HCT116 (cell line): ENCODE measurements around the gene RCAN2. TPM values are rescaled to one million over a fixed set of nuclear protein-coding genes. Genes with fewer than 3 reads are reported as not detected.

Experiments used
- ATAC-seq: fragments of 200-7000 bp; cut with Tn5 transposase; 2 replicates; pipeline ENCODE4 v1.9.1; 2020; ENCODE audit warnings: mild to moderate bottlenecking, moderate library complexity
- BruUV-seq: library from RNA; stranded (reverse); fragments of 400-500 nt; replicated peaks from 2 replicates; lab custom pipeline; 2021; lab: Mats Ljungman, UMichigan
- CTCF ChIA-PET: fragments of 300-600 bp; sonication (Branson Sonifier 250); formaldehyde crosslinking; loops from one replicate; lab custom pipeline; 2021; ENCODE audit warnings: antibody characterized with exemption; lab: Charles Lee
- POLR2A ChIA-PET: fragments of 300-600, 350-600 bp; sonication (Branson Sonifier 250); formaldehyde crosslinking; loops from one replicate; lab custom pipeline; 2021; ENCODE audit warnings: antibody characterized with exemption; lab: Charles Lee
- RAD21 ChIA-PET, 2 experiments: fragments of 300-600 bp; sonication (Branson Sonifier 250); formaldehyde crosslinking; loops; one replicate each; lab custom pipeline; 2023; ENCODE audit warnings: low total read pairs in 2 of 2; ENCODE audit not compliant: uncharacterized antibody in 2 of 2, unreplicated experiment in 2 of 2, low non-redundant PET in 1 of 2; lab: Charles Lee
- DNase-seq: peaks from one replicate; pipeline ENCODE4 v3.0.0-alpha.2; 2010; ENCODE audit warnings: low read depth, low spot score
- H2AFZ ChIP-seq: fragments of 200-600 bp; shearing (Covaris generic), sonication (generic); 2 replicates; pipeline ENCODE4 v1.6.1; 2017; ENCODE audit warnings: low read depth, mixed run types, mixed read lengths, antibody characterized with exemption, low read length; ENCODE audit not compliant: poor library complexity, severe bottlenecking
- H3K27ac ChIP-seq: 2 replicates; pipeline ENCODE4 v1.5.1; 2012; ENCODE audit warnings: low read depth, low read length
- H3K27me3 ChIP-seq: fragments of 200-600 bp; sonication (generic); 2 replicates; pipeline ENCODE4 v1.6.1; 2016; ENCODE audit warnings: mixed run types, low read length, mixed read lengths; ENCODE audit not compliant: insufficient read depth
- H3K36me3 ChIP-seq, 2 experiments: fragments of 200-500 bp in 1 of 2; fragments of 200-600 bp in 1 of 2; sonication (Bioruptor generic) in 1 of 2; sonication (generic) in 1 of 2; 2 replicates each; pipeline versions ENCODE4 v1.5.1 to v1.6.1; 2014 to 2016; ENCODE audit warnings: low read length in 2 of 2, inconsistent platforms in 1 of 2, mixed read lengths in 1 of 2, mixed run types in 1 of 2; ENCODE audit not compliant: insufficient read depth in 2 of 2, control insufficient read depth in 1 of 2
- H3K4me1 ChIP-seq, 2 experiments: fragments of 200-600 bp in 1 of 2; sonication (generic) in 1 of 2; 2 replicates each; pipeline versions ENCODE4 v1.5.1 to v1.6.1; 2012 to 2017; ENCODE audit warnings: low read length in 2 of 2, inconsistent platforms in 1 of 2, mild to moderate bottlenecking in 1 of 2, mixed read lengths in 1 of 2, mixed run types in 1 of 2, moderate library complexity in 1 of 2; ENCODE audit not compliant: insufficient read depth in 2 of 2, control insufficient read depth in 1 of 2
- H3K4me2 ChIP-seq: fragments of 200-600 bp; sonication (generic); 2 replicates; pipeline ENCODE4 v1.6.1; 2017; ENCODE audit warnings: mixed run types, low read length, mixed read lengths
- H3K4me3 ChIP-seq, 2 experiments: fragments of 200-600 bp in 1 of 2; sonication (generic) in 1 of 2; replicated peaks in 1 of 2; 2 replicates each; pipeline ENCODE4 v1.5.1; 2011 to 2016; ENCODE audit warnings: low read length in 2 of 2, control low read depth in 1 of 2, low read depth in 1 of 2, mild to moderate bottlenecking in 1 of 2, mixed read lengths in 1 of 2, mixed run types in 1 of 2
- H3K79me2 ChIP-seq: fragments of 200-600 bp; sonication (generic); 2 replicates; pipeline ENCODE4 v1.6.1; 2017; ENCODE audit warnings: mild to moderate bottlenecking, mixed run types, low read length, moderate library complexity, mixed read lengths; ENCODE audit not compliant: insufficient read depth
- H3K9ac ChIP-seq: fragments of 200-600 bp; sonication (generic); 2 replicates; pipeline ENCODE4 v1.6.1; 2016; ENCODE audit warnings: low read length, mixed read lengths
- H3K9me2 ChIP-seq: fragments of 200-600 bp; sonication (generic), shearing (Covaris generic); 2 replicates; pipeline ENCODE4 v1.6.1; 2017; ENCODE audit warnings: mixed run types, mild to moderate bottlenecking, moderate library complexity; ENCODE audit not compliant: insufficient read depth
- H3K9me3 ChIP-seq, 2 experiments: fragments of 200-500 bp in 1 of 2; fragments of 200-600 bp in 1 of 2; sonication (Bioruptor generic) in 1 of 2; sonication (generic) in 1 of 2; 2 replicates each; pipeline ENCODE4 v1.6.1; 2014 to 2017; ENCODE audit warnings: low read length in 2 of 2, mixed read lengths in 2 of 2, inconsistent platforms in 1 of 2, low read depth in 1 of 2, mild to moderate bottlenecking in 1 of 2, mixed run types in 1 of 2, moderate library complexity in 1 of 2; ENCODE audit not compliant: control insufficient read depth in 1 of 2, insufficient read depth in 1 of 2
- H4K20me1 ChIP-seq: fragments of 200-600 bp; sonication (generic), shearing (Covaris generic); 2 replicates; pipeline ENCODE4 v1.6.1; 2017; ENCODE audit warnings: mixed run types, mild to moderate bottlenecking, moderate library complexity; ENCODE audit not compliant: insufficient read depth
- CBX3 ChIP-seq: IDR thresholded peaks from 2 replicates; pipeline ENCODE4 v1.6.1; 2012; ENCODE audit warnings: low read depth
- CEBPB ChIP-seq: IDR thresholded peaks from 2 replicates; pipeline ENCODE4 v1.6.1; 2012; ENCODE audit warnings: low read depth
- EZH2 ChIP-seq: fragments of 200-600 bp; sonication (generic); IDR thresholded peaks from 2 replicates; pipeline ENCODE4 v1.6.1; 2017; ENCODE audit warnings: antibody characterized with exemption, mixed run types
- FOSL1 ChIP-seq: IDR thresholded peaks from 2 replicates; pipeline ENCODE4 v1.6.1; 2012; ENCODE audit warnings: low read depth
- JUND ChIP-seq: IDR thresholded peaks from 2 replicates; pipeline ENCODE4 v1.6.1; 2012
- RAD21 ChIP-seq: IDR thresholded peaks from 2 replicates; pipeline ENCODE4 v1.6.1; 2012; ENCODE audit warnings: low read depth, mild to moderate bottlenecking
- YY1 ChIP-seq: IDR thresholded peaks from 2 replicates; pipeline ENCODE4 v1.6.1; 2011; ENCODE audit warnings: low read length, low read depth, moderate library complexity, mild to moderate bottlenecking; ENCODE audit not compliant: insufficient replicate concordance; ENCODE audit errors: extremely low read depth
- ZFX ChIP-seq: fragments of 450-650 bp; IDR thresholded peaks from 2 replicates; pipeline ENCODE4 v1.6.1; 2017
- intact Hi-C: fragments of 100-400 bp; cut with micrococcal nuclease; formaldehyde crosslinking; loops from 2 replicates; pipeline ENCODE4 v1.10.0; 2022
- total RNA-seq: library from RNA; stranded (reverse); gene quantifications from one replicate; pipeline ENCODE4 v1.2.1, GENCODE V29; 2021; ENCODE audit not compliant: unreplicated experiment
- TF ChIP-seq, protein P1 (sequence below): IDR thresholded peaks from 2 replicates; pipeline ENCODE4 v1.6.1; 2011; ENCODE audit warnings: mild to moderate bottlenecking, low read length, moderate library complexity; ENCODE audit not compliant: insufficient replicate concordance; ENCODE audit errors: extremely low read depth
- TF ChIP-seq, protein P2 (sequence below), 3 experiments: fragments of 200-600 bp in 1 of 3; sonication (generic) in 1 of 3; IDR thresholded peaks in 2 of 3; conservative IDR thresholded peaks in 1 of 3; 2 replicates each; pipeline ENCODE4 v1.5.1; 2012 to 2017; ENCODE audit warnings: low read depth in 2 of 3, low read length in 2 of 3, antibody characterized with exemption in 1 of 3, borderline replicate concordance in 1 of 3, control low read depth in 1 of 3, mild to moderate bottlenecking in 1 of 3, mixed read lengths in 1 of 3, mixed run types in 1 of 3, moderate library complexity in 1 of 3; ENCODE audit not compliant: insufficient read depth in 1 of 3
- TF ChIP-seq, protein P3 (sequence below): IDR thresholded peaks from 2 replicates; pipeline ENCODE4 v1.6.1; 2012

The RCAN2 gene
- total RNA-seq, 1 experiment from 2014 or later: 0.57 TPM

DNA sequence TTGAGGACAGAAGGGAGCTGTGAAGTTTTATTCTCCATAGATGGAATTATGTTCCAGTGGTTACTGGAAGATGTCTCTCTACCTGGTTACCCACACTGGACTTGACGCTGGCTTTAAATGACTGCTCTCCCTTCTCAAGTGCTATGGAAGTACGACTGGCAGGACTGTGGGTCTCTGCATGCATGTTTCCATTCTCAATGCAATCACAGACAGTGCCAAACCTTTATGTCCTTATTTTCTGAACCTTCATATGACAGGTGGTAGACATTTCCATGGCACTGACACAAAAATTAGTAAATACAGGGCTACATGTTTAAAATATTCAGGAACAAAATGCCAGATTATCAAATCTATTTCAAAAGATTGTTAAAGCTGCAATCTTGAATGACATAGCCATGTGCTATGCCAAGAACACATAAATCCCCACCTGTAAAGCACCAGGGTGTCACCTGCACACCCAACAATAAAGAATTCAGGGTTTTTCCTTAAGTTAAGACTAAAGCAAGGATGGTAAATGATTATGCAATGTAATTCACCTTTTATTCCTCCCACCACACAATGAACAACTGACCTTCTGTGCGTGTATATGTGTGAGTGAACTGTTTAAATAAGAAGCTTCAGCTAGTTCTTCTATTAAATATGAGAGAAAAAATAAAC is 167.2 kb downstream of the RCAN2 start (continued):
- TF ChIP-seq, protein P1, sequence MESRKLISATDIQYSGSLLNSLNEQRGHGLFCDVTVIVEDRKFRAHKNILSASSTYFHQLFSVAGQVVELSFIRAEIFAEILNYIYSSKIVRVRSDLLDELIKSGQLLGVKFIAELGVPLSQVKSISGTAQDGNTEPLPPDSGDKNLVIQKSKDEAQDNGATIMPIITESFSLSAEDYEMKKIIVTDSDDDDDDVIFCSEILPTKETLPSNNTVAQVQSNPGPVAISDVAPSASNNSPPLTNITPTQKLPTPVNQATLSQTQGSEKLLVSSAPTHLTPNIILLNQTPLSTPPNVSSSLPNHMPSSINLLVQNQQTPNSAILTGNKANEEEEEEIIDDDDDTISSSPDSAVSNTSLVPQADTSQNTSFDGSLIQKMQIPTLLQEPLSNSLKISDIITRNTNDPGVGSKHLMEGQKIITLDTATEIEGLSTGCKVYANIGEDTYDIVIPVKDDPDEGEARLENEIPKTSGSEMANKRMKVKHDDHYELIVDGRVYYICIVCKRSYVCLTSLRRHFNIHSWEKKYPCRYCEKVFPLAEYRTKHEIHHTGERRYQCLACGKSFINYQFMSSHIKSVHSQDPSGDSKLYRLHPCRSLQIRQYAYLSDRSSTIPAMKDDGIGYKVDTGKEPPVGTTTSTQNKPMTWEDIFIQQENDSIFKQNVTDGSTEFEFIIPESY: no peak
- no peak for TF ChIP-seq FOSL1

DNA sequence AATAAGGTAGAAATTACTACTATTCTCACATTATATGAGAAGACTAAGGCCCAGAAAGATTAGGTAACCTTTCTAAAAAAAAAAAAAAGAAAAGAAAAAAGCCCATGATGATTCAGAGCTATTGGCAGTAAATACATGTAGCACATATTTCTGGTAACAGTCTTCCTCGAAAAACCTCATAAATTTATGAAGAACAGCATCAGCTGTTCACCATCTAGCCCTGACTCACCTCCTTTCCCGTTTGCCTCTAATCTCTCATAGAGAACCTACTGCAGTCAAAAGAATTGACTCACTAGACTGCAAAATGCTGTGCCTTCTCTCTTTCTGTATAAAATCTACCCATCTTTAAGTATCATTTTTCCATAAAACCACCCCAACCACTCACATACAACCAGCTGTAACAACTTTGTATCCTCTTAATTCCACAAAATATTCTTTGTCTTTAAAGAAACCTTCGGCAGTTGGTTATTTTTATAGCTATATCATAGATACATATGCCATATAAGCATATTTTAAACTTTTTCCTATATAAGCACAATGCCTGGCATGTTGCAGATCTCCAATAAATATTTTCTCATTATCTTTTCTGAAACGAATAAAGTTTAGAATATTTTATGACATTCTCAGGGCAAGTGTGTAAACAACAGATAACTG is 167.8 kb downstream of the RCAN2 start:
- Histone ChIP-seq H3K4me2 (no peak overlapping the region), H3K4me1 (no peaks in the 10 kb centered on the region), H3K9ac (no peak overlapping the region), H3K27ac (no peak overlapping the region), H3K27me3 (peaks cover 16% of the 10 kb centered on the region; the same call in 1 of the 2 replicates), H3K4me3 (no peak overlapping the region), H3K79me2 (no peaks in the 10 kb centered on the region), H3K9me2 (no peaks in the 10 kb centered on the region), H3K9me3 (no peaks in the 10 kb centered on the region), H2AFZ (no peak overlapping the region), H3K36me3 (no peaks in the 10 kb centered on the region), H4K20me1 (no peaks in the 10 kb centered on the region)
- ChIA-PET RAD21 (no interaction called here), CTCF (interaction anchor here (0.6 kb wide), 1 partner anchor 91 kb away, joined by 3 read pairs; no protein-coding TSS in a partner anchor), POLR2A (no interaction called here)
- ATAC-seq: no peak
- DNase-seq: no peak
- intact Hi-C loops: no loop called here
- BruUV-seq: no TSS peak
- TF ChIP-seq, protein P2, sequence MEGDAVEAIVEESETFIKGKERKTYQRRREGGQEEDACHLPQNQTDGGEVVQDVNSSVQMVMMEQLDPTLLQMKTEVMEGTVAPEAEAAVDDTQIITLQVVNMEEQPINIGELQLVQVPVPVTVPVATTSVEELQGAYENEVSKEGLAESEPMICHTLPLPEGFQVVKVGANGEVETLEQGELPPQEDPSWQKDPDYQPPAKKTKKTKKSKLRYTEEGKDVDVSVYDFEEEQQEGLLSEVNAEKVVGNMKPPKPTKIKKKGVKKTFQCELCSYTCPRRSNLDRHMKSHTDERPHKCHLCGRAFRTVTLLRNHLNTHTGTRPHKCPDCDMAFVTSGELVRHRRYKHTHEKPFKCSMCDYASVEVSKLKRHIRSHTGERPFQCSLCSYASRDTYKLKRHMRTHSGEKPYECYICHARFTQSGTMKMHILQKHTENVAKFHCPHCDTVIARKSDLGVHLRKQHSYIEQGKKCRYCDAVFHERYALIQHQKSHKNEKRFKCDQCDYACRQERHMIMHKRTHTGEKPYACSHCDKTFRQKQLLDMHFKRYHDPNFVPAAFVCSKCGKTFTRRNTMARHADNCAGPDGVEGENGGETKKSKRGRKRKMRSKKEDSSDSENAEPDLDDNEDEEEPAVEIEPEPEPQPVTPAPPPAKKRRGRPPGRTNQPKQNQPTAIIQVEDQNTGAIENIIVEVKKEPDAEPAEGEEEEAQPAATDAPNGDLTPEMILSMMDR (IDR thresholded peaks at IDR 0.05 in 2 of 3, conservative IDR thresholded peaks at IDR 0.05 in 1 of 3; ENCODE audit: borderline replicate concordance in 1 of 3, insufficient read depth in 1 of 3, low read depth in 2 of 3, low read length in 2 of 3): no peak
- TF ChIP-seq EZH2: no peak
- no peak for TF ChIP-seq FOSL1
- TF ChIP-seq CEBPB: no peak
- TF ChIP-seq CBX3: no peak
- TF ChIP-seq YY1: no peak
- TF ChIP-seq, protein P3, sequence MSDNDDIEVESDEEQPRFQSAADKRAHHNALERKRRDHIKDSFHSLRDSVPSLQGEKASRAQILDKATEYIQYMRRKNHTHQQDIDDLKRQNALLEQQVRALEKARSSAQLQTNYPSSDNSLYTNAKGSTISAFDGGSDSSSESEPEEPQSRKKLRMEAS: no peak
- no peak for TF ChIP-seq JUND
- TF ChIP-seq RAD21: no peak
- no peak for TF ChIP-seq ZFX
